ENCODE results near the gene LATS2. TPM values are rescaled to one million over a fixed set of nuclear protein-coding genes. Genes with fewer than 3 reads are reported as not detected.
"Not testable (repeated sequence)": the region's sequence is repeated elsewhere in the genome, so short reads cannot be mapped to it uniquely, and the experiment has no call there.

Gene LATS2
- polyA plus RNA-seq, 12 donors: 14.4 to 23.0 (median 17.3) TPM; not detected in 1

GRCh38 chr13:20973886-20974425 lies 87.4 kb downstream of the LATS2 start:
- no peak for DNase-seq

- no peak for DNase-seq
These were observed 88.7 kb downstream of the LATS2 start for GRCh38 chr13:20972731-20973130.

- no peak for DNase-seq
These were observed 92.2 kb downstream of the LATS2 start for GRCh38 chr13:20969182-20969581.

GRCh38 chr13:20968745-20969144 lies 92.6 kb downstream of the LATS2 start:
- DNase-seq: no peak

- no peak for DNase-seq
These were observed 94.0 kb downstream of the LATS2 start for GRCh38 chr13:20967340-20967739.

- DNase-seq: no peak
These were observed 96.5 kb downstream of the LATS2 start for GRCh38 chr13:20964904-20965303.

- DNase-seq: not testable (repeated sequence)
These were observed 99.7 kb downstream of the LATS2 start for GRCh38 chr13:20961663-20962062.

- DNase-seq: no peak
These were observed 100.6 kb downstream of the LATS2 start for GRCh38 chr13:20960663-20961309.

- DNase-seq: not testable (repeated sequence)
These were observed 104.3 kb downstream of the LATS2 start for GRCh38 chr13:20957049-20957620.

GRCh38 chr13:20955496-20955895 lies 105.9 kb downstream of the LATS2 start:
- DNase-seq: no peak

- DNase-seq: no peak
These were observed 108.0 kb downstream of the LATS2 start for GRCh38 chr13:20953245-20953931.

- DNase-seq: no peak
These were observed 108.5 kb downstream of the LATS2 start for GRCh38 chr13:20952838-20953237.

GRCh38 chr13:20948001-20948400 lies 113.4 kb downstream of the LATS2 start:
- not testable (repeated sequence) for DNase-seq

- DNase-seq: peak; percentile 28
These were observed 115.4 kb downstream of the LATS2 start for GRCh38 chr13:20945952-20946383.

GRCh38 chr13:20942938-20943559 lies 118.3 kb downstream of the LATS2 start:
- no peak for DNase-seq

GRCh38 chr13:20940511-20940910 lies 120.9 kb downstream of the LATS2 start:
- not testable (repeated sequence) for DNase-seq

- DNase-seq: no peak
These were observed 121.3 kb downstream of the LATS2 start for GRCh38 chr13:20940083-20940482.

GRCh38 chr13:20939662-20940061 lies 121.7 kb downstream of the LATS2 start:
- DNase-seq: no peak

- DNase-seq: no peak
These were observed 123.1 kb downstream of the LATS2 start for GRCh38 chr13:20938302-20938701.

GRCh38 chr13:20927596-20928257 lies 133.7 kb downstream of the LATS2 start:
- DNase-seq: no peak

- not testable (repeated sequence) for DNase-seq
These were observed 136.0 kb downstream of the LATS2 start for GRCh38 chr13:20925395-20925790.
